ENCODE measurements around the gene MROH2A.

Gene MROH2A

DNA sequence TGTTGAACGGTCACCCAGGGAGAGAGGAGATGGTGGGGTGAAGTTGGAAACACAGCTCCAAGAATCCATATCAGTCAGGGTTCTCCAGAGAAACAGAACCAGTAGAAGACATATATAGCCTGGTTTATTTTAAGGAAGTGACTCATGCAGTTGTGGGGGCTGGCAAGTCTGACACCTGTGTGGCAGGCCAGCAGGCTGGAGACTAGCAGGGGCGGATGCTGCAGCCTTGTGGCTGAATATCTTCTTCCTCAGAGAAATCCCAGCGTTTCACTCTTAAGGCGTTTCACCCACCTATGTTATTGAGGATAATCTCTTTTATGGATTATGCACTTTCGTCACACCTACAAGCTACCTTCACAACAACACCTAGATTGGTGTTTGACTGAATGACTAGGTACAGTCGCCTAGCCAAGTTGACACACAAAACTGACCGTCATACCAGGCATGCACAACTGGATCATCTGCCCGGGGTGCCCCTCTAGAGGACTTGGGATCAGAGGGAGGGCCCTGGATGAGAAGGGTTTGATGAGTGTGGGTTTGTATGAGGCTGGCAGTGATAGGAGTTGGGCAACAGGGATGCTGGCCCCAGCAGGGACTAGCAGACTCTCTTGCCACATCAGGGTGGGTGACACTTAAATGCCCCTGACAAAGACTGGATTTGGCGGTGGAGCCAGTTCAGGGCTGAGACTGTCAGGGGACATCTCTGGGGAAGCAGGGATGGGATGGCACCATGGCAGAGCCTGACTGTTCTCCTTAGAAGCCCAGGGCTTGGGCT, 23.4 kb downstream of the MROH2A start:
- no peak overlapping the region for H3K27ac Mint-ChIP-seq
- H3K4me1 Mint-ChIP-seq (ENCODE audit: low read depth), result no peaks in the 10 kb centered on the region
- H3K4me3 Mint-ChIP-seq, result no peak overlapping the region
- H3K36me3 Mint-ChIP-seq (ENCODE audit: low read depth), result no peaks in the 10 kb centered on the region
- peaks cover 5% of the 10 kb centered on the region for H3K9me3 Mint-ChIP-seq
- H3K27me3 Mint-ChIP-seq, result peaks cover 3% of the 10 kb centered on the region

- H3K36me3 Mint-ChIP-seq (ENCODE audit: low read depth), result no peaks in the 10 kb centered on the region
- no peak overlapping the region for H3K4me3 Mint-ChIP-seq
- peaks cover 3% of the 10 kb centered on the region for H3K27me3 Mint-ChIP-seq
- H3K4me1 Mint-ChIP-seq (ENCODE audit: low read depth), result no peaks in the 10 kb centered on the region
- no peak overlapping the region for H3K27ac Mint-ChIP-seq
- peaks cover 5% of the 10 kb centered on the region for H3K9me3 Mint-ChIP-seq
Measured at GRCh38 chr2:233802132-233802815, 24.1 kb downstream of the MROH2A start.

DNA sequence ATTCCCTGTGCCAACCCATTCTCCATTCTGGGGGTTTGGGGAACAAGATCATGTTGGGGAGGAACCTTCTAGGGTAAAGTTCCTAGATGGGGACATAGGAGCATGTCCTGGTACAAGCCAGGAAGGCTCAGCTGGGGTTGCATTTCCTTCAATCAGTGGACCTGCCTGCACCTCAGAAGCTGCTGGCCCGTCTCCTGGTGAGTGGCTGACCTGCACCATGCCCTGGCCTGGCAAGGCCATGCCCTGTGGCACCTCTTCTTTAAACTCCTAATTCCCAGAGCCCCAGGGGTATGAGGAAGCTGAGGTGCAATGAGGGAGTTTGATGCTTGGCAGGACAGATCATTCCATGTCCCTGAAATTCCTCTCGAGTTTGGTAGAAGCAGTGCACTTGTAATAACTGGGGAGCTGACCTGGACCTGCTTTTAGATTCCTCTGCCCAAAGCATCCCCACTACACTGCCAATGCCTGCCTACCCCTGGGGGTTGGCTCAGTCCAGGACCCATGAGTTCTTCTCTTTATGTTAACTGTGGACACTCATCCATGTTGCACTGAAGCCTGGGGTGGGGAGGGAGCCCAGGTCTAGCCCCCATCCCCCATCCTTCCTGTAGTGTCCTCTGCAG, 25.3 kb downstream of the MROH2A start:
- no peak overlapping the region for H3K4me3 Mint-ChIP-seq
- no peaks in the 10 kb centered on the region for H3K4me1 Mint-ChIP-seq (ENCODE audit: low read depth)
- no peak overlapping the region for H3K27ac Mint-ChIP-seq
- H3K36me3 Mint-ChIP-seq (ENCODE audit: low read depth), result no peaks in the 10 kb centered on the region
- peaks cover 3% of the 10 kb centered on the region for H3K27me3 Mint-ChIP-seq
- H3K9me3 Mint-ChIP-seq, result peaks cover 5% of the 10 kb centered on the region

GRCh38 chr2:233803994-233804393, 25.9 kb downstream of the MROH2A start:
- Mint-ChIP-seq H3K4me3 (no peak overlapping the region), H3K9me3 (peaks cover 5% of the 10 kb centered on the region), H3K27ac (no peak overlapping the region), H3K36me3 (ENCODE audit: low read depth) (no peaks in the 10 kb centered on the region), H3K27me3 (peaks cover 3% of the 10 kb centered on the region), H3K4me1 (ENCODE audit: low read depth) (no peaks in the 10 kb centered on the region)

DNA sequence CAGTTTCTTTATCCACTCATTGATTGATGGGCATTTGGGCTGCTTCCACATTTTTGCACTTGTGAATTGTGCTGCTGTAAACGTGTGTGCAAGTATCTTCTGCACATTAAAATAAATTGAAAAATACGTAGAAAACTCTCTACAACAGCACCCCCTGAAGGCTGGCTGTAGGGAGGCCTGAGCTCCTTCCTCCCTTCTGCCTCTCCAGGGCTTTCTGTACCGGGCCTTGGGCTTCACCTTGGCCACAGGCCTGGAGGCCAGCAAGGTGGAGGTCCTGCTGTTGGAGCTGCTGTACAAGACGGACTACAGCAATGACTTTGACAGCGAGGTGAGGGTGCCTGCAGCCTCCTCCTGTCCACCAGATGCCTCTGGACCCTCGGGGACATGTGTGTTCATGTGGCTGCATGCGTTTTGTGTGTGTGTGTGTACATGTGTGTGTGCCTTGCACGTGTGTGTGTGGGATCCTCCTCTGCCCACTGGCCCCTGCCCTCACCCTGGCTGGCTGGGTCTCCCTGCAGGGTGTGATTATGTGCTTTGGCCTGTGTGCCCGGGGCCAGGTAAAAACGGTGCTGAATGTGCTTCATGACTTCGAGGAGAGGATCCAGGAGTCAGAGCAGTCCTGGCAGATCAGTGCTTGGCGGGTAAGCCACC, 29.2 kb downstream of the MROH2A start:
- no peaks in the 10 kb centered on the region for H3K9me3 Mint-ChIP-seq
- no peak overlapping the region for H3K4me3 Mint-ChIP-seq
- no peak overlapping the region for H3K27ac Mint-ChIP-seq
- peaks cover 13% of the 10 kb centered on the region for H3K27me3 Mint-ChIP-seq
- no peaks in the 10 kb centered on the region for H3K4me1 Mint-ChIP-seq (ENCODE audit: low read depth)
- H3K36me3 Mint-ChIP-seq (ENCODE audit: low read depth), result no peaks in the 10 kb centered on the region

GRCh38 chr2:233807966-233808935, 30.1 kb downstream of the MROH2A start:
- Mint-ChIP-seq H3K4me3 (no peak overlapping the region), H3K27ac (no peak overlapping the region), H3K36me3 (ENCODE audit: low read depth) (no peaks in the 10 kb centered on the region), H3K4me1 (ENCODE audit: low read depth) (no peaks in the 10 kb centered on the region), H3K9me3 (no peaks in the 10 kb centered on the region), H3K27me3 (peaks cover 13% of the 10 kb centered on the region)

DNA sequence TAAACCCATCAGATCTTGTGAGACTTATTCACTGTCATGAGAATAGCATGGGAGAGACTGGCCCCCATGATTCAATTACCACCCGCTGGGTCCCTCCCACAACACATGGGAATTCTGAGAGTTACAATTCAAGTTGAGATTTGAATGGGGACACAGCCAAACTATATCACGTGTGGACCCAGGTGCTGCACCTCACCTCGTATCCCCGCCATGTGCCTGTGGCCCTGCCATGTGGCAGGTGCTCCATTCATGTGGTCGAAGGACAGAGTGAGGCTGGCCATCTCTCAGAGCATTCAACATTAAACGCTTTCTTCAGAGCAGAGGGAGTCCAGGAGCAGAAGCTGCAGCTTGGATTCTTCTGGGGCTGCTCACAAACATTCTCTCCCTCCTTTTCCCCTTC, 32.3 kb downstream of the MROH2A start:
- Mint-ChIP-seq H3K9me3 (no peaks in the 10 kb centered on the region), H3K27ac (no peak overlapping the region), H3K4me1 (ENCODE audit: low read depth) (no peaks in the 10 kb centered on the region), H3K27me3 (peaks cover 9% of the 10 kb centered on the region), H3K4me3 (no peak overlapping the region), H3K36me3 (ENCODE audit: low read depth) (no peaks in the 10 kb centered on the region)

GRCh38 chr2:233811087-233811486, 33.0 kb downstream of the MROH2A start:
- no peaks in the 10 kb centered on the region for H3K4me1 Mint-ChIP-seq (ENCODE audit: low read depth)
- H3K27ac Mint-ChIP-seq, result no peak overlapping the region
- no peaks in the 10 kb centered on the region for H3K36me3 Mint-ChIP-seq (ENCODE audit: low read depth)
- H3K27me3 Mint-ChIP-seq, result peaks cover 12% of the 10 kb centered on the region
- H3K9me3 Mint-ChIP-seq, result no peaks in the 10 kb centered on the region
- no peak overlapping the region for H3K4me3 Mint-ChIP-seq

DNA sequence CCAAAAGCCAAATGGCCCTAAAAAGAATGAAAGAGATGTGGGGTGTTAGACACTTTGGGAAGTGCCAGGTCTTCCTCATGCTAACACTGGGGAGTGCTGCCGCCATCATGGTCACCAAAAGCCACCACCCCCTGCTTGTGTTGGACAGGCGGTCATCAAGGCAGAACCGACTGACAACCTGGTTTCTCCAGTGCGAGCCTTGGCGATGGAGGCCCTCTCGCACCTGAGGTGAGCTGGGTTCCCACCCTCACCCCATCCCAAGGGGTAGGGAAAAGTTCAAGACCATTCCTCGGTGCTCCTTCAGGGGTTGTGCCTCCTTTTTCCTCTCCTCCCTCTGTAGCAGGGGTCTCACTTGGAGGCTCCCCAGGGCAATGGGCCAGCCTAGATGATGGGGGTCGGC, 33.6 kb downstream of the MROH2A start:
- Mint-ChIP-seq H3K27me3 (peaks cover 14% of the 10 kb centered on the region), H3K4me3 (no peak overlapping the region), H3K9me3 (no peaks in the 10 kb centered on the region), H3K4me1 (ENCODE audit: low read depth) (no peaks in the 10 kb centered on the region), H3K36me3 (ENCODE audit: low read depth) (no peaks in the 10 kb centered on the region), H3K27ac (no peak overlapping the region)

GRCh38 chr2:233813236-233814055, 35.3 kb downstream of the MROH2A start:
- H3K27me3 Mint-ChIP-seq, result peaks cover 14% of the 10 kb centered on the region
- H3K36me3 Mint-ChIP-seq (ENCODE audit: low read depth), result no peaks in the 10 kb centered on the region
- no peaks in the 10 kb centered on the region for H3K4me1 Mint-ChIP-seq (ENCODE audit: low read depth)
- no peak overlapping the region for H3K27ac Mint-ChIP-seq
- no peak overlapping the region for H3K4me3 Mint-ChIP-seq
- no peaks in the 10 kb centered on the region for H3K9me3 Mint-ChIP-seq

DNA sequence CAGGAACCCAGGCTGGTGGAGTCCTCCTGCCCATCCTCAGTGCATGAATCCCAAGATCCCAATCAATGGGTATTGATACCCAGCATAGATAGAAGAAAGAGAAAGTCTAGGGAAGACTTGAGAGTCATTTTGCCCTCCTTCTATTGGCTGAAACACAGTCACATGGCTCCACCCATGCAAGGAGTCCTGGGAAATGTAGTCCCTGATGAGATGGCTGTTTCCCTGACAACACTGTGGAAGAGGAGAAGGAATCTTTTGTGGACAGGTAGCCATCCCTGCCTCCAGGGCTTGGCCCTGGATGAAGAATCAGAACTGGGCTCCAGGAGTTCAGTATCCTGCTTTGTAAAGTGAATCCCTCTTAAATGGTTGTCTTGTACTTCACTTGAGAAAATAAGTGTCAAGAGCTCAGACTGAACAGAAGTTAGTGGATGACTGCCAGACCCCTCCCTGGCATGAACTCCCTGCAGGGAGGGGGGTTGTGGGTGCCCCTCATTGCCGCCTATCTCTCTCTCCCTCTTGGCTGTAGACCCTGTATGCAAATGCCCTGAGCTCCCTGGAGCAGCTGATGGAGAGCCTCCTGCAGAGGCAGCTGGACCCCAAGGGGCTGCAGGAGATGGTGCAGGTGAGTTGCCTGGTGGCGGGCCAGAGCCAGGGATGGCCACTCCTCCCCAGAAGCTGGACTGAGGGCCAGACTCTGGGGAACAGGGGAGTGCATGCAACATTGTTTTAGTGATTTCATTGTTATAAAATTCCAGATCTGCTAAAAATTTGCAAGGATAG, 36.1 kb downstream of the MROH2A start:
- no peaks in the 10 kb centered on the region for H3K36me3 Mint-ChIP-seq (ENCODE audit: low read depth)
- no peaks in the 10 kb centered on the region for H3K9me3 Mint-ChIP-seq
- H3K4me3 Mint-ChIP-seq, result no peak overlapping the region
- H3K4me1 Mint-ChIP-seq (ENCODE audit: low read depth), result no peaks in the 10 kb centered on the region
- H3K27me3 Mint-ChIP-seq, result peaks cover 14% of the 10 kb centered on the region
- no peak overlapping the region for H3K27ac Mint-ChIP-seq

DNA sequence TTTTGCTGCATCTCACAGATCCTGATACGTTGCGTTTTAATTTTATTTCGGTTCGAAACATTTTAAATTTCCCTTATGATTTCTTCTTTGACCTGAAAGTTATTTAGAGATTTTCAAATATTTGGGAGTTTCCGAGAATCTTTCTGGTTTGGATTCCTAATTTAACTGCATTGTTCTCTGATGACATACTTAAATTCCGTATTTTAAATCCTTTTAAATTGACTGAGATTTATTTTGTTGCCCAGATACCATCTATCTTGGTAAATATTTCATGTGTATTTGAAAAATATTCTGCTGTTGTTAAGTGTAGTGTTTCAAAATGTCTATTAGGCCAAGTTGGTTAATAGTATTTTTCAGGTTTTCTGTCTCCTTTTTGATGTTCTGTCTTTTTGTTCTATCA, 37.7 kb downstream of the MROH2A start:
- Mint-ChIP-seq H3K4me1 (ENCODE audit: low read depth) (no peaks in the 10 kb centered on the region), H3K9me3 (no peaks in the 10 kb centered on the region), H3K27me3 (peaks cover 6% of the 10 kb centered on the region), H3K36me3 (ENCODE audit: low read depth) (no peaks in the 10 kb centered on the region), H3K4me3 (no peak overlapping the region), H3K27ac (no peak overlapping the region)

GRCh38 chr2:233816334-233816733, 38.2 kb downstream of the MROH2A start:
- no peaks in the 10 kb centered on the region for H3K4me1 Mint-ChIP-seq (ENCODE audit: low read depth)
- no peak overlapping the region for H3K4me3 Mint-ChIP-seq
- H3K9me3 Mint-ChIP-seq, result no peaks in the 10 kb centered on the region
- H3K27me3 Mint-ChIP-seq, result peaks cover 4% of the 10 kb centered on the region
- H3K36me3 Mint-ChIP-seq (ENCODE audit: low read depth), result no peaks in the 10 kb centered on the region
- H3K27ac Mint-ChIP-seq, result no peak overlapping the region

Data from stimulated activated naive CD8-positive, alpha-beta T cell treated with anti-CD3 and anti-CD28 coated beads, Interleukin-15, Interleukin-2, amounts not matched to agents 100 ng/mL and 50 ng/mL, for 24 hours (primary cell).